H9 (cell line): ENCODE results near the gene HLF. TPM values are rescaled to one million over a fixed set of nuclear protein-coding genes. Genes with fewer than 3 reads are reported as not detected.

ENCODE experiments used
- DNase-seq: peaks from one replicate; pipeline ENCODE4 v3.0.0-alpha.2; 2017
- H2AFZ ChIP-seq: one replicate; pipeline ENCODE4 v1.6.1; 2013; ENCODE audit warnings: mild to moderate bottlenecking, low read length, control low read depth, moderate library complexity
- H2AK5ac ChIP-seq: 2 replicates; pipeline ENCODE4 v1.6.1; 2013; ENCODE audit warnings: low read length, control low read depth, mixed read lengths; ENCODE audit not compliant: insufficient read length
- H2BK120ac ChIP-seq: one replicate; pipeline ENCODE4 v1.6.1; 2013; ENCODE audit warnings: low read depth, mild to moderate bottlenecking, low read length, control low read depth, inconsistent platforms; ENCODE audit not compliant: poor library complexity, severe bottlenecking
- H2BK12ac ChIP-seq: 2 replicates; pipeline ENCODE4 v1.6.1; 2013; ENCODE audit warnings: low read length, control low read depth, mixed read lengths, low read depth; ENCODE audit not compliant: insufficient read length
- H2BK15ac ChIP-seq: 2 replicates; pipeline ENCODE4 v1.6.1; 2013; ENCODE audit warnings: low read depth, low read length, control low read depth
- H2BK20ac ChIP-seq: one replicate; pipeline ENCODE4 v1.6.1; 2013; ENCODE audit warnings: low read depth, mild to moderate bottlenecking, low read length, control low read depth, inconsistent platforms; ENCODE audit not compliant: poor library complexity, severe bottlenecking
- H2BK5ac ChIP-seq: 2 replicates; pipeline ENCODE4 v1.6.1; 2013; ENCODE audit warnings: low read length, control low read depth, mixed read lengths; ENCODE audit not compliant: insufficient read length
- H3K14ac ChIP-seq: 2 replicates; pipeline ENCODE4 v1.6.1; 2013; ENCODE audit warnings: low read length, control low read depth; ENCODE audit not compliant: insufficient read depth
- H3K18ac ChIP-seq: 2 replicates; pipeline ENCODE4 v1.6.1; 2013; ENCODE audit warnings: low read depth, mild to moderate bottlenecking, mixed read lengths, low read length, control low read depth; ENCODE audit not compliant: insufficient read length
- H3K23ac ChIP-seq: 2 replicates; pipeline ENCODE4 v1.6.1; 2013; ENCODE audit warnings: low read length, control low read depth, mixed read lengths, low read depth; ENCODE audit not compliant: insufficient read length
- H3K23me2 ChIP-seq: 2 replicates; pipeline ENCODE4 v1.6.1; 2013; ENCODE audit warnings: low read depth, mild to moderate bottlenecking, mixed read lengths, low read length, control low read depth; ENCODE audit not compliant: insufficient read length, poor library complexity, severe bottlenecking
- H3K27ac ChIP-seq: 2 replicates; pipeline ENCODE4 v1.5.1; 2013; ENCODE audit warnings: low read length, control low read depth, mixed read lengths, low read depth; ENCODE audit not compliant: insufficient read length
- H3K27me3 ChIP-seq: 2 replicates; pipeline ENCODE4 v1.6.1; 2013; ENCODE audit warnings: low read length, control low read depth, inconsistent platforms; ENCODE audit not compliant: insufficient read depth
- H3K4ac ChIP-seq: 2 replicates; pipeline ENCODE4 v1.6.1; 2013; ENCODE audit warnings: low read depth, mild to moderate bottlenecking, control low read depth, inconsistent platforms, low read length, moderate library complexity
- H3K4me1 ChIP-seq: 2 replicates; pipeline ENCODE4 v1.6.1; 2013; ENCODE audit warnings: low read length, control low read depth, inconsistent platforms; ENCODE audit not compliant: insufficient read depth
- H3K4me2 ChIP-seq: 2 replicates; pipeline ENCODE4 v1.6.1; 2013; ENCODE audit warnings: low read length, control low read depth, mixed read lengths; ENCODE audit not compliant: insufficient read length, insufficient read depth
- H3K56ac ChIP-seq: 2 replicates; pipeline ENCODE4 v1.6.1; 2013; ENCODE audit warnings: low read depth, mild to moderate bottlenecking, mixed read lengths, low read length, control low read depth; ENCODE audit not compliant: insufficient read length
- H3K79me1 ChIP-seq: 2 replicates; pipeline ENCODE4 v1.6.1; 2013; ENCODE audit warnings: low read depth, mild to moderate bottlenecking, moderate library complexity, low read length, control low read depth, inconsistent platforms; ENCODE audit not compliant: insufficient read depth, poor library complexity, severe bottlenecking
- H3K79me2 ChIP-seq: 2 replicates; pipeline ENCODE4 v1.6.1; 2013; ENCODE audit warnings: low read length, control low read depth, inconsistent platforms; ENCODE audit not compliant: insufficient read depth
- H3K9ac ChIP-seq: 2 replicates; pipeline ENCODE4 v1.6.1; 2013; ENCODE audit warnings: low read length, control low read depth, mixed read lengths; ENCODE audit not compliant: insufficient read length; ENCODE audit errors: extremely low read depth
- H3K9me3 ChIP-seq: one replicate; pipeline ENCODE4 v1.6.1; 2013; ENCODE audit warnings: low read depth, low read length, inconsistent platforms; ENCODE audit not compliant: control insufficient read depth
- H3T11ph ChIP-seq: one replicate; pipeline ENCODE4 v1.6.1; 2013; ENCODE audit warnings: mild to moderate bottlenecking, low read length, control low read depth, inconsistent platforms
- H4K20me1 ChIP-seq: one replicate; pipeline ENCODE4 v1.6.1; 2013; ENCODE audit not compliant: control insufficient read depth, insufficient read length, insufficient read depth
- H4K5ac ChIP-seq: 2 replicates; pipeline ENCODE4 v1.6.1; 2013; ENCODE audit warnings: low read depth, mild to moderate bottlenecking, mixed read lengths, low read length, control low read depth; ENCODE audit not compliant: insufficient read length
- H4K8ac ChIP-seq: replicated peaks from 2 replicates; pipeline ENCODE4 v1.6.1; 2013; ENCODE audit warnings: low read length, control low read depth, mixed read lengths, low read depth; ENCODE audit not compliant: insufficient read length
- H4K91ac ChIP-seq: 2 replicates; pipeline ENCODE4 v1.6.1; 2013; ENCODE audit warnings: low read depth, mild to moderate bottlenecking, moderate library complexity, mixed read lengths, low read length, control low read depth; ENCODE audit not compliant: insufficient read length
- H3K27ac Mint-ChIP-seq, 3 experiments: 2 replicates in 2 of 3; 3 replicates in 1 of 3; pipeline ENCODE4 v1.8.0; 2020 to 2021; ENCODE audit warnings: mixed read lengths in 3 of 3, mild to moderate bottlenecking in 1 of 3, moderate library complexity in 1 of 3
- H3K27me3 Mint-ChIP-seq: 2 replicates; pipeline ENCODE4 v1.8.0; 2021; ENCODE audit warnings: low read depth, mild to moderate bottlenecking, moderate library complexity, mixed read lengths
- H3K36me3 Mint-ChIP-seq, 3 experiments: 2 replicates in 2 of 3; 3 replicates in 1 of 3; pipeline ENCODE4 v1.8.0; 2020 to 2021; ENCODE audit warnings: low read depth in 3 of 3, mixed read lengths in 3 of 3; ENCODE audit not compliant: insufficient read depth in 1 of 3
- H3K4me1 Mint-ChIP-seq, 2 experiments: 2 replicates each; pipeline ENCODE4 v1.8.0; 2020; ENCODE audit warnings: mixed read lengths in 2 of 2
- H3K4me3 Mint-ChIP-seq, 2 experiments: 2 replicates in 1 of 2; 3 replicates in 1 of 2; pipeline ENCODE4 v1.8.0; 2020 to 2021; ENCODE audit warnings: mild to moderate bottlenecking in 2 of 2, mixed read lengths in 2 of 2, moderate library complexity in 1 of 2
- H3K9me3 Mint-ChIP-seq, 2 experiments: 2 replicates in 1 of 2; 3 replicates in 1 of 2; pipeline ENCODE4 v1.8.0; 2020; ENCODE audit warnings: mild to moderate bottlenecking in 2 of 2, mixed read lengths in 2 of 2, moderate library complexity in 1 of 2
- whole genome bisulfite sequencing: extraction: QIAGEN DNeasy Blood & Tissue Kit; methylation state at CpG from one replicate; pipeline ENCODE4 v1.1.7; 2013; ENCODE audit warnings: missing lambda C conversion rate, low lambda C conversion rate, mixed read lengths; ENCODE audit not compliant: insufficient read length; ENCODE audit errors: extremely low coverage; 5-methylcytosine and 5-hydroxymethylcytosine counted together
- total RNA-seq: library from RNA; stranded (reverse); gene quantifications from 2 replicates; pipeline ENCODE4 v1.2.1, GENCODE V29; 2021
- TF ChIP-seq, protein P1 (sequence below): fragments of 200-600 bp; sonication (generic); conservative IDR thresholded peaks from 3 replicates; pipeline ENCODE4 v1.8.0; 2021; ENCODE audit warnings: antibody characterized with exemption, mild to moderate bottlenecking

HLF gene
- total RNA-seq, 1 experiment from 2014 or later = 0.17 TPM

DNA sequence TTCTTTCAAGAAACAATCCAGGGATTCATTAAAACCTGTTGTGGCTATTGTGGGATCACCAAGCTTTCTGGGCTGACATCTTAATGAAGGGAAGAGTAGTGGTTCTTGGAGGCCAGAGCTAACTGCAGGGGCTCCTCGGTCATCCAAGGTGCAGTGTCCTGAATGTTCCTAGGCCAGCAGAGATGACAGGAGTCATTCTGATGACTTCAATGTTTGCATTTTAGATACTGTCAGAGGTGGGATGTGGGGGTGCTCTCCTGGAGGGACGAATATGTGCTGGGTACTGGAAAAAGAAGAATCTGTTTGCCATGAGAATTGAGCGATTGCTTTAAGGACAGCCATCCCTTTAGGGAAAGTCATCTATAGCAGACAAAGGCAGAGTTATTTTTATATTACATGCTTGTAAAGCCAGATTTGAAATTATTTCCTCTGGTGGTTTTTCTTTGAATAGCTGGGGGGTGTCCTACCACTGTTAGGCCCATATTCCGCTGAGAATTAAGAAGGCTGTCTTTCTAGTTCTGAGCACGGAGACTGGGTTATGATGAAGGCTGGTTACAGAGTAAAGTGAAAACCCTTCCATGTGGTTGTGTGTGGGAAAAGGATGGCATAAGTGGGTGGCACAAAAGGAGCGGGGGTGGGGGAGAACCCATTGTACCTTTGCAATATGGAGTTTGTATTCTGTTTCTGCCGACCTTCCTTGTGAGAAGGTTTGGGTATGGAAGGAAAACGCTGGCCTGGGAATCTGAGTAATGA lies 7.4 kb downstream of the HLF start:
- Histone ChIP-seq H3K27ac (no peak overlapping the region), H3K23ac (no peak overlapping the region), H3K27me3 (no peaks in the 10 kb centered on the region), H4K20me1 (no peaks in the 10 kb centered on the region), H2BK15ac (no peak overlapping the region), H3K9ac (no peak overlapping the region), H3K23me2 (no peaks in the 10 kb centered on the region), H3T11ph (no peak overlapping the region), H2BK20ac (no peak overlapping the region), H3K9me3 (no peaks in the 10 kb centered on the region), H3K4me1 (no peaks in the 10 kb centered on the region), H3K79me1 (no peaks in the 10 kb centered on the region), H3K79me2 (no peaks in the 10 kb centered on the region), H2BK5ac (no peak overlapping the region), H4K8ac (no peak overlapping the region), H2BK120ac (no peak overlapping the region), H4K91ac (no peak overlapping the region), H3K4me2 (no peak overlapping the region), H3K56ac (no peak overlapping the region), H3K4ac (no peak overlapping the region), H3K14ac (no peak overlapping the region), H2AFZ (no peak overlapping the region), H4K5ac (no peak overlapping the region), H2BK12ac (no peak overlapping the region), H2AK5ac (no peak overlapping the region), H3K18ac (no peak overlapping the region)
- H3K4me1 Mint-ChIP-seq = no peaks in the 10 kb centered on the region
- no peaks in the 10 kb centered on the region for H3K36me3 Mint-ChIP-seq
- no peaks in the 10 kb centered on the region for H3K9me3 Mint-ChIP-seq
- DNase-seq = no peak
- H3K27ac Mint-ChIP-seq = no peak overlapping the region
- no peak overlapping the region for H3K4me3 Mint-ChIP-seq
- no CpG with 5 or more reads among the region's 8 CpGs for WGBS
- H3K27me3 Mint-ChIP-seq = peaks cover 40% of the 10 kb centered on the region
- TF ChIP-seq, protein P1, sequence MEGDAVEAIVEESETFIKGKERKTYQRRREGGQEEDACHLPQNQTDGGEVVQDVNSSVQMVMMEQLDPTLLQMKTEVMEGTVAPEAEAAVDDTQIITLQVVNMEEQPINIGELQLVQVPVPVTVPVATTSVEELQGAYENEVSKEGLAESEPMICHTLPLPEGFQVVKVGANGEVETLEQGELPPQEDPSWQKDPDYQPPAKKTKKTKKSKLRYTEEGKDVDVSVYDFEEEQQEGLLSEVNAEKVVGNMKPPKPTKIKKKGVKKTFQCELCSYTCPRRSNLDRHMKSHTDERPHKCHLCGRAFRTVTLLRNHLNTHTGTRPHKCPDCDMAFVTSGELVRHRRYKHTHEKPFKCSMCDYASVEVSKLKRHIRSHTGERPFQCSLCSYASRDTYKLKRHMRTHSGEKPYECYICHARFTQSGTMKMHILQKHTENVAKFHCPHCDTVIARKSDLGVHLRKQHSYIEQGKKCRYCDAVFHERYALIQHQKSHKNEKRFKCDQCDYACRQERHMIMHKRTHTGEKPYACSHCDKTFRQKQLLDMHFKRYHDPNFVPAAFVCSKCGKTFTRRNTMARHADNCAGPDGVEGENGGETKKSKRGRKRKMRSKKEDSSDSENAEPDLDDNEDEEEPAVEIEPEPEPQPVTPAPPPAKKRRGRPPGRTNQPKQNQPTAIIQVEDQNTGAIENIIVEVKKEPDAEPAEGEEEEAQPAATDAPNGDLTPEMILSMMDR = no peak
